Activated T-cell treated with anti-CD3 and anti-CD28 coated beads, Interleukin-2, amount 50 U/mL, for 4 hours (primary cell): ENCODE measurements around the gene FKBP9. TPM values are rescaled to one million over a fixed set of nuclear protein-coding genes. Genes with fewer than 3 reads are reported as not detected.

Source experiments
- ATAC-seq, 2 donors: fragments of 200-7000 bp; cut with Tn5 transposase; one replicate each; pipeline ENCODE4 v1.10.0; 2021
- DNase-seq: peaks from one replicate; pipeline ENCODE4 v3.0.0-alpha.2; 2020
- H3K27me3 Mint-ChIP-seq: one replicate; pipeline ENCODE4 v1.8.0; 2021; ENCODE audit warnings: low read depth, mixed read lengths
- H3K36me3 Mint-ChIP-seq: one replicate; pipeline ENCODE4 v1.8.0; 2022; ENCODE audit warnings: mixed read lengths; ENCODE audit not compliant: insufficient read depth
- H3K4me1 Mint-ChIP-seq: one replicate; pipeline ENCODE4 v1.8.0; 2021; ENCODE audit warnings: low read depth, mixed read lengths
- H3K4me3 Mint-ChIP-seq: one replicate; pipeline ENCODE4 v1.8.0; 2021; ENCODE audit warnings: mild to moderate bottlenecking, moderate library complexity, mixed read lengths
- H3K9me3 Mint-ChIP-seq: one replicate; pipeline ENCODE4 v1.8.0; 2021; ENCODE audit warnings: mixed read lengths
- total RNA-seq, 3 donors: library from RNA; stranded (reverse); gene quantifications; one replicate each; pipeline ENCODE4 v1.2.1, GENCODE V29; 2021

Gene FKBP9
- total RNA-seq, 3 donors from 2014 or later: 0.48 to 0.79 (median 0.58) TPM

- Mint-ChIP-seq H3K4me1 (peaks cover 43% of the 10 kb centered on the region), H3K36me3 (peaks cover 1% of the 10 kb centered on the region), H3K9me3 (no peaks in the 10 kb centered on the region), H3K27me3 (no peaks in the 10 kb centered on the region), H3K4me3 (no peak overlapping the region)
- ATAC-seq: no peak
- DNase-seq: no peak
Measured at GRCh38 chr7:33048704-33049103, 91.5 kb downstream of the FKBP9 start.

DNA sequence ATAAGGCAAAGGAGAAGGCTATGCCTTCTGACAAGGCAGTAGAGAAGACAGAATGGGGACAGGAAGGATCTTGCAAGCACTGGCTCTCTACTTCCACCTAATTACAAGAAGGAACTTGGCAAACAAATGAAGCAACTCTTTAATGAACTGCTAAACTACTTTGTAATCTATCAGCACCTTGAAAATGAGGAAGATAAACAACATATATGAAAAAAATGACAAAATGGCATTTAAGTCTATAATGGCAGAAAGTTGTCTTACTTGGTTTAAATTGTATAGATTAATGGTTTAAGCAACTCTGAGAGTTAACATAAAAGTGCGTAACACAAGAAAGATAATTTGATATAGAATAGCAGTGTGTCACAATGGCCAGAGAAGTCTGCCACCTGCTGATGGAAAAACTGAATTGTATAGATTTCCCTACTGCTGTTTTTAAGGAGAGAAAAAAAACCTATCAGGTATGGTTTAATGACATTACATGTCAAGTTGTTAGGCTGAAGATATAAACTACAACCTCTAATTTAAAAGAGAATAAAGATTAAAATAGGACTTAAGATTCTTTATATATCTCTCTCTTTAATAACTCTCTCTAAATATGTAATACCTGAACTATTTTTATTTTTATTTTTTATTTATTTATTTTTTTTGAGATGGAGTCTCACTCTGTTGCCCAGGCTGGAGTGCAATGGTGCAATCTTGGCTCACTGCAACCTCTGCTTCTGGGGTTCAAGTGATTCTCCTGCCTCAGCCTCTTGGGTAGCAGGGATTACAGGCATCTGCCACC is 93.5 kb downstream of the FKBP9 start:
- no peak for DNase-seq
- Mint-ChIP-seq H3K27me3 (no peaks in the 10 kb centered on the region), H3K4me1 (peaks cover 48% of the 10 kb centered on the region)

GRCh38 chr7:33053721-33054120 is 96.5 kb downstream of the FKBP9 start:
- DNase-seq (no peak), ATAC-seq (no peak)
- Mint-ChIP-seq H3K9me3 (no peaks in the 10 kb centered on the region), H3K4me1 (peaks cover 57% of the 10 kb centered on the region), H3K36me3 (peaks cover 9% of the 10 kb centered on the region), H3K27me3 (no peaks in the 10 kb centered on the region), H3K4me3 (no peak overlapping the region)

More for the DNA sequence above, 93.5 kb downstream of the FKBP9 start:
- no peaks in the 10 kb centered on the region for H3K9me3 Mint-ChIP-seq
- H3K36me3 Mint-ChIP-seq: peaks cover 4% of the 10 kb centered on the region
- H3K4me3 Mint-ChIP-seq: no peak overlapping the region
- peak; percentile 47 to 63 for ATAC-seq

- peaks cover 62% of the 10 kb centered on the region for H3K4me1 Mint-ChIP-seq
- H3K4me3 Mint-ChIP-seq: no peak overlapping the region
- no peaks in the 10 kb centered on the region for H3K27me3 Mint-ChIP-seq
- peaks cover 14% of the 10 kb centered on the region for H3K36me3 Mint-ChIP-seq
- ATAC-seq: peak; percentile 85 to 89
- DNase-seq: no peak
- H3K9me3 Mint-ChIP-seq: no peaks in the 10 kb centered on the region
Measured at GRCh38 chr7:33054261-33054964, 97.2 kb downstream of the FKBP9 start.

DNA sequence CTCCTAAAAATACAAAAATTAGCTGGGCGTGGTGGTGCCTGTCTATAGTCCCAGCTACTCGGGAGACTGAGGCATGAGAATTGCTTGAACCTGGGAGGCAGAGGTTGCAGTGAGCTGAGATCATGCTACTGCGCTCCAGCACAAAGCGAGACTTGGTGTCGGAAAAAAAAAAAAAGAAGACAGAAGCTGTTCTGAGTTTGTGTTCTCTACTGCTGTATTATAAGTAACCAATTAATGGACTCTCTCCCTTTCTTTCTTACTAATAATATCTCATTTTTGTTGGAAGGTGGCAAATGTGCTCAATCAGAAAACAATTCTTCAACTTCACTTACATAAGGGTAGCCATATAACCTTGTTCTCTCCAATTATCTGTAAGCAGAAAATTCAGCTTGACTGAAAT is 97.9 kb downstream of the FKBP9 start:
- no peaks in the 10 kb centered on the region for H3K9me3 Mint-ChIP-seq
- DNase-seq (no peak), ATAC-seq (no peak)
- peaks cover 67% of the 10 kb centered on the region for H3K4me1 Mint-ChIP-seq
- peaks cover 14% of the 10 kb centered on the region for H3K36me3 Mint-ChIP-seq
- no peaks in the 10 kb centered on the region for H3K27me3 Mint-ChIP-seq
- no peak overlapping the region for H3K4me3 Mint-ChIP-seq

Other genes with a start within 250 kb of the FKBP9 start
- gene KBTBD2, start 65.7 kb upstream of the FKBP9 start, total RNA-seq: 10 to 100 TPM; 16.4 to 18.9 (median 17.6) TPM
- gene NT5C3A, start 105.3 kb downstream of the FKBP9 start, total RNA-seq: 10 to 100 TPM; 26.6 to 37.8 (median 35.9) TPM
- 10 to 100 TPM; 29.3 to 30.9 (median 30.6) TPM for gene RP9, start 152.0 kb downstream of the FKBP9 start, total RNA-seq
- 1 to 10 TPM; 4.1 to 5.0 (median 4.5) TPM for gene BBS9, start 172.1 kb downstream of the FKBP9 start, total RNA-seq